ENCODE measurements around the gene ZNF574.

The ZNF574 gene

GRCh38 chr19:42121656-42122069 lies 45.7 kb downstream of the ZNF574 start:
- peaks cover 3% of the 10 kb centered on the region for H3K4me1 ChIP-seq (ENCODE audit: control insufficient read depth, low read depth, low read length)
- no peaks in the 10 kb centered on the region for H3K9me3 ChIP-seq (ENCODE audit: control insufficient read depth, low read depth, low read length)
- H3K27ac ChIP-seq (ENCODE audit: low read length), result no peak overlapping the region
- H3K27me3 ChIP-seq (ENCODE audit: control insufficient read depth, insufficient read depth, low read length), result no peaks in the 10 kb centered on the region
- H3K9ac ChIP-seq (ENCODE audit: low read length), result no peak overlapping the region
- no peaks in the 10 kb centered on the region for H3K36me3 ChIP-seq (ENCODE audit: control insufficient read depth, low read depth, low read length)
- H3K4me3 ChIP-seq (ENCODE audit: low read length), result no peak overlapping the region

DNA sequence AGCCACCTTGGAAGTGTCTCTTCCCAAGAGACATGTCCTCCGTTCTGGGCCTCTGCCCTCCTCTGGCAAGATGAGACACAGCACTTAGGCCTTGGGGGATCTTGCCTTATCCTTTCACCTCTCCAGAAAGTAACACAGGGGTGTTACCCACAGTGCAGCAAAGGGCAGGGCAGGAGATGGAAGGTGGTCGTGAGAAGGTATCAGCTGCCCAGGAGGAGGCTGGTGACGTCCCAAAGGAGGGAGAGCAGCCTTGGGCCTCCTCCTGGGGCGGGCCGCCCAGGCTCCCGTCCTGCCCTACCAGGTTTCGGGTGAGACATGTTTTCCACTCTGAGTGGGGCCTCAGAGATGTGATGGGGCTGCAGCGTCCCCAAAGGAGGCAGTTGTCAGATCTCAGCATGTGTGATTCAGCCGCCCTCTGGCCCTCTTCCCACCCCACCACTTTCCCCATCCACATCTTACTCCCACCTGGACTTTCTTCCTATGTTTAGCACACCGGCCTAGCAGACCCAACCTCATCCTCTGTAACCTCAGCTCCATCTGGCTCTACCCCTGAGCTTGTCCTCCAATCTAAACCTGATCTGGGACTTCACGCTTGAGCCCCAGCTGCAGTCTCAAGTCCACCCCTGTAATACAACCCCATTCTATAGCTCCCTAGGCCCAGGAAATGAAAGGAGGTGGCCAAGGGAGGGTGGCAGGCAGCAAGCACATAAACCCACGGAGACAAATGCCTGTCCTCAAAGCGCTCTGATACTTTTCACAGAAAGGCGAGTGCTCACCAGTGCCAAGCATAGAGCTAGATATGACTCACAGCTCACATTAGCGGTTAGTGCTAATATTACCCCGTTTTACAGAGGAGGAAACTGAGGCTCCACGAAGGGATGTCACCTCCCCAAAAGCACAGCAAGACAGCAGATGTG lies 47.0 kb downstream of the ZNF574 start:
- Histone ChIP-seq H3K4me3 (ENCODE audit: low read length) (no peak overlapping the region), H3K9me3 (ENCODE audit: control insufficient read depth, low read depth, low read length) (no peaks in the 10 kb centered on the region), H3K9ac (ENCODE audit: low read length) (no peak overlapping the region), H3K27me3 (ENCODE audit: control insufficient read depth, insufficient read depth, low read length) (no peaks in the 10 kb centered on the region), H3K27ac (ENCODE audit: low read length) (no peak overlapping the region), H3K4me1 (ENCODE audit: control insufficient read depth, low read depth, low read length) (peaks cover 3% of the 10 kb centered on the region), H3K36me3 (ENCODE audit: control insufficient read depth, low read depth, low read length) (no peaks in the 10 kb centered on the region)

GRCh38 chr19:42123765-42124164 lies 47.8 kb downstream of the ZNF574 start:
- Histone ChIP-seq H3K4me1 (ENCODE audit: control insufficient read depth, low read depth, low read length) (peaks cover 3% of the 10 kb centered on the region), H3K27ac (ENCODE audit: low read length) (no peak overlapping the region), H3K36me3 (ENCODE audit: control insufficient read depth, low read depth, low read length) (no peaks in the 10 kb centered on the region), H3K9me3 (ENCODE audit: control insufficient read depth, low read depth, low read length) (no peaks in the 10 kb centered on the region), H3K9ac (ENCODE audit: low read length) (no peak overlapping the region), H3K27me3 (ENCODE audit: control insufficient read depth, insufficient read depth, low read length) (no peaks in the 10 kb centered on the region), H3K4me3 (ENCODE audit: low read length) (no peak overlapping the region)

- Histone ChIP-seq H3K4me3 (ENCODE audit: low read length) (no peak overlapping the region), H3K27ac (ENCODE audit: low read length) (no peak overlapping the region), H3K36me3 (ENCODE audit: control insufficient read depth, low read depth, low read length) (no peaks in the 10 kb centered on the region), H3K4me1 (ENCODE audit: control insufficient read depth, low read depth, low read length) (peaks cover 3% of the 10 kb centered on the region), H3K27me3 (ENCODE audit: control insufficient read depth, insufficient read depth, low read length) (no peaks in the 10 kb centered on the region), H3K9me3 (ENCODE audit: control insufficient read depth, low read depth, low read length) (no peaks in the 10 kb centered on the region), H3K9ac (ENCODE audit: low read length) (no peak overlapping the region)
These were observed 48.5 kb downstream of the ZNF574 start for GRCh38 chr19:42124386-42124901.

GRCh38 chr19:42125536-42125935 lies 49.6 kb downstream of the ZNF574 start:
- peaks cover 3% of the 10 kb centered on the region for H3K4me1 ChIP-seq (ENCODE audit: control insufficient read depth, low read depth, low read length)
- H3K27me3 ChIP-seq (ENCODE audit: control insufficient read depth, insufficient read depth, low read length), result no peaks in the 10 kb centered on the region
- H3K27ac ChIP-seq (ENCODE audit: low read length), result no peak overlapping the region
- H3K36me3 ChIP-seq (ENCODE audit: control insufficient read depth, low read depth, low read length), result no peaks in the 10 kb centered on the region
- no peak overlapping the region for H3K4me3 ChIP-seq (ENCODE audit: low read length)
- no peaks in the 10 kb centered on the region for H3K9me3 ChIP-seq (ENCODE audit: control insufficient read depth, low read depth, low read length)
- no peak overlapping the region for H3K9ac ChIP-seq (ENCODE audit: low read length)

DNA sequence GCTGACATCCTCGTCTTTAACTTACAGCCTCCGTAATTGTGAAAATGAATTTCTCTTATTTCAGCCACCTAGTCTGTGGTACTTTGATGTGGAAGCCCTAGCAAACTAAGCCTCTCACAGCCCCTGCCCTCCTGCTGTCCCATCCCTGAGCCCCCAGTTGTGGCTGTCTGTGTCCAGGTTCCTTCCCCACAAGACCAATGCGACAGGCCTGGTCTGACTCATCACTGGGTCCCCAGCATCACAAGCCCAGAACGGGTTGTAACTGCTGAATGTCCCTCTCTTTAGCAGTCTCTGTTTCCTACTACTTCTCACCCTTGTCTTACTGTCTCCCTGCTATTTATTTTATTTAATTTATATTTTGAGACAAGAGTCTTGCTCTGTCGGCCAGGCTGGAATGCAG lies 50.6 kb downstream of the ZNF574 start:
- H3K9ac ChIP-seq (ENCODE audit: low read length), result no peak overlapping the region
- no peaks in the 10 kb centered on the region for H3K9me3 ChIP-seq (ENCODE audit: control insufficient read depth, low read depth, low read length)
- peaks cover 3% of the 10 kb centered on the region for H3K4me1 ChIP-seq (ENCODE audit: control insufficient read depth, low read depth, low read length)
- peaks cover 2% of the 10 kb centered on the region for H3K27me3 ChIP-seq (ENCODE audit: control insufficient read depth, insufficient read depth, low read length)
- no peak overlapping the region for H3K4me3 ChIP-seq (ENCODE audit: low read length)
- H3K27ac ChIP-seq (ENCODE audit: low read length), result no peak overlapping the region
- H3K36me3 ChIP-seq (ENCODE audit: control insufficient read depth, low read depth, low read length), result no peaks in the 10 kb centered on the region

GRCh38 chr19:42129399-42130253 lies 53.7 kb downstream of the ZNF574 start:
- Histone ChIP-seq H3K27me3 (ENCODE audit: control insufficient read depth, insufficient read depth, low read length) (peaks cover 28% of the 10 kb centered on the region), H3K27ac (ENCODE audit: low read length) (no peak overlapping the region), H3K36me3 (ENCODE audit: control insufficient read depth, low read depth, low read length) (no peaks in the 10 kb centered on the region), H3K9me3 (ENCODE audit: control insufficient read depth, low read depth, low read length) (no peaks in the 10 kb centered on the region), H3K4me1 (ENCODE audit: control insufficient read depth, low read depth, low read length) (peaks cover 10% of the 10 kb centered on the region), H3K9ac (ENCODE audit: low read length) (no peak overlapping the region), H3K4me3 (ENCODE audit: low read length) (no peak overlapping the region)

DNA sequence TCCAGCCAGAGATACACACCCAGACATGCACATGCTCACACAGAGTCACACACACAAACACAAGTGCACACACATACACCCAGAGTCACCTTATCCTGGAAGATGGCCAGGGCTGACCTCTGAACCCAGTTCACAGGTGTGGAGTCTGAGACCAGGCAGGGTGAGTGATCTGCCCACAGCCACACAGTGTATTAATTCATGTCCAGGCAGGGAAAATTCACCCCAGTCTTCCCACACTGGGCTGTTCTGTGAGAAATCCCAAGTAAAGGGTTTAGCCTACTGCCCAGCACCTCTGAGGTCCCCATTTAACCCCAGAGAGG lies 54.2 kb downstream of the ZNF574 start:
- Histone ChIP-seq H3K4me3 (ENCODE audit: low read length) (no peak overlapping the region), H3K27ac (ENCODE audit: low read length) (no peak overlapping the region), H3K27me3 (ENCODE audit: control insufficient read depth, insufficient read depth, low read length) (peaks cover 28% of the 10 kb centered on the region), H3K4me1 (ENCODE audit: control insufficient read depth, low read depth, low read length) (peaks cover 10% of the 10 kb centered on the region), H3K9me3 (ENCODE audit: control insufficient read depth, low read depth, low read length) (no peaks in the 10 kb centered on the region), H3K9ac (ENCODE audit: low read length) (no peak overlapping the region), H3K36me3 (ENCODE audit: control insufficient read depth, low read depth, low read length) (no peaks in the 10 kb centered on the region)

Data from iPS-18a (cell line).